ENCODE data around the gene LCN9.
"Not testable (repeated sequence)": the region's sequence is repeated elsewhere in the genome, so short reads cannot be mapped to it uniquely, and the experiment has no call there.

The LCN9 gene, protein sequence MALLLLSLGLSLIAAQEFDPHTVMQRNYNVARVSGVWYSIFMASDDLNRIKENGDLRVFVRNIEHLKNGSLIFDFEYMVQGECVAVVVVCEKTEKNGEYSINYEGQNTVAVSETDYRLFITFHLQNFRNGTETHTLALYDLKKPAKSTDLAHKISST

DNA sequence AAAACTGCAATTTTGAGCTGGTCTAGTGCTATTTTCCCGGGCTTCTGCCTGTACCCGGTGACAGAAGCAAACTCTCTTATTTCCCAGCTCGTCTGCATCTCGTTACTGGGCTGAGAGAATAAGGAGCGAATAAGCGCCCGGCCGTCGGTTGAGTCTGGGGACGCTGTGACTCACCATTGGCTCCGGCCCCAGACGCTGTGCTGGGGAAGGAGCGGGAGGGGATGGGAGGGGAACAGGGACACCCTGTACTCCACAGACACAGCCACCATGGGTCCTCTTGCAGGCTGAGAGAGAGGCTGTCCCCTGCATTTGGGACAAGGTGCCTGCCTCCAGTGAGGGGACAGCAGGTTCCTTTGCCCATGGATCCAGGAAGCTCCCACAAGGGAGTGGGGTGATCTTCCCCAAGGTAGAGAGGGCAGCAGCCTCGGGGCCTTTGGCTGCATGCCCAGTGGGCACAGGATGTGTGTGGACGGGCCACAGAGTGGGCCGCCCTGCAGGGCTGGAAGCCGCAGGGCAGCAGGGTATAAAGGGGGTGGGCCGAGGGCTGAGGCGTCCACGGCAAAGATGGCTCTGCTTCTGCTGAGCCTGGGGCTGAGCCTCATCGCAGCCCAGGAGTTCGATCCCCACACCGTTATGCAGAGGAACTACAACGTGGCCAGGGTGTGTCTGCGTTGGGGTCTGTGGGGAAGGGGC lies at the start of gene LCN9:
Gene LCN9, plus strand, starts transcription at position 552 of the 693 bp plus-strand sequence. Its CDS starts 13 bp downstream, at position 565.
- no peak for DNase-seq

DNA sequence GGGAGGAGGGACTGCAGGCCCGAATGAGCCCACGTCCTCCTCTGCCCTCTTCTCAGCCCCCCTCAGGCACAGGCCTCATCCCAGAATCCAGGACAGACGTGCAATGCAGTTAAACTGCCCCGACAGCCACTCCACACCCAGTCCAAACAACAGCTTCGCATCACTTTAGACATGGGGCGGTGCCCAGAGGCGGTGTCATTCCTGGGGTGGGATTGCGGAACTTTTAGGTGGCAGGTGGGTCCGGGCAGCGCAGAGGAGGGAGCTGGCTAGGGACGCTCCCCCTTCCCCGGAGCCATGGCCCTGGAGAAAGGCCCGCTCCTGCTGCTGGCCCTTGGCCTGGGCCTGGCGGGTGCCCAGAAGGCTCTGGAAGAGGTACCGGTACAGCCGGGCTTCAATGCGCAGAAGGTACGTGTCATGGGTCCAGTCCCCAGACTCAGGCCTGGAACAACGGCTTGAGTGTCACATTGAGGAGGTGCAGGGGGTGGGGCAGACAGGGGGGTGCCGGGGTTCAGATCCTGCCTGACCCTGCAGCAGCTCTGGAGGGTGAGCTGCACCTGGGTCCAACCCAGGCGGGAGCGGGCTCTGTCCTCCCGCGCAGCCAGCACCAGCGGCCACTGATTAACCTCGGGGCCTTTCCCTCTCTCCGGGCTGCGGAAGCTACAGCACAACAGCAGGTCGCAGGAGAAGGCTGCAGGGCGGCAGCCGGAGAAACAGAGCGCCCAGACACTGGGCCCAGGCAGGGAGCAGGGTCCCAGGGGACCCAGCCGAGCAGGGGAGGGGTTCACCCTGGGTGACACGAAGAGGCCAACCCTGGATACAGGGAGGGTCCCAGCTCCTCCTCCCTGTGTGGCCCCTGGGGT lies 48.9 kb upstream of the LCN9 start:
- no peak for DNase-seq

DNA sequence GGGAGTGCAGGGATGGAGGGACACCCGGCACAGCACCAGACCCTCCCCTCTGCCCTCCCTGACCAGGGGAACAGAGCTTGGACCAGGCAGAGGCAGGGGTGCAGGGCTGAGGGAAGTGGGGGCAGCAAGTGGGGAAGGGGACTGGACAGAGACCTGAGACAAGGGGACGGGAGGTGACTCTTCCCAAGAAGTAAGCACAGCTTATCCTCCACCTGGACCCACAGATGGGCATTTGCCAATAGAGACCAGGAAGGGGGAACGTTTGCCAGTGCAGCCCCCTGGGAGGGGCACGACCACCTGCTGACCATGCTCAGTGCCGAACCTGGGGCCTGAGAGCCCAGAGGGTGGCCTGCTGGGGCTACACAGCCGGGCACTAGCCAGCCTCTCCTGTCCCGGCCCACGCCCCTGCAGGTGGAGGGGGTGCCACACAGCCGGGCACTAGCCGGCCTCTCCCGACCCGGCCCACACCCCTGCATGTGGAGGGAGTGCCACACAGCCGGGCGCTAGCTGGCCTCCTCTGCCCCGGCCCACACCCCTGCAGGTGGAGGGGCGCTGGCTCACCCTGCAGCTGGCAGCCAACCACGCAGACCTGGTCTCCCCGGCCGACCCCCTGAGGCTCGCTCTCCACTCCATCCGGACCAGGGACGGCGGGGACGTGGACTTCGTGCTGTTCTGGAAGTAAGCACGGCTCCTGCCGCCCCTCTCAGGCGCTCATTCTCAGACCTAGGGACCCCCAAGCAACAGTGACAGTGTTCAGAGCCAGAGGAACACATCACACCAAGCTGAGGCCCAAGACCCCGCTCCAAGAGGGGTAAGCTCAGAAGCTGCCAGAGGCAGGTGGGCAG lies 48.1 kb upstream of the LCN9 start:
- DNase-seq, result no peak

DNA sequence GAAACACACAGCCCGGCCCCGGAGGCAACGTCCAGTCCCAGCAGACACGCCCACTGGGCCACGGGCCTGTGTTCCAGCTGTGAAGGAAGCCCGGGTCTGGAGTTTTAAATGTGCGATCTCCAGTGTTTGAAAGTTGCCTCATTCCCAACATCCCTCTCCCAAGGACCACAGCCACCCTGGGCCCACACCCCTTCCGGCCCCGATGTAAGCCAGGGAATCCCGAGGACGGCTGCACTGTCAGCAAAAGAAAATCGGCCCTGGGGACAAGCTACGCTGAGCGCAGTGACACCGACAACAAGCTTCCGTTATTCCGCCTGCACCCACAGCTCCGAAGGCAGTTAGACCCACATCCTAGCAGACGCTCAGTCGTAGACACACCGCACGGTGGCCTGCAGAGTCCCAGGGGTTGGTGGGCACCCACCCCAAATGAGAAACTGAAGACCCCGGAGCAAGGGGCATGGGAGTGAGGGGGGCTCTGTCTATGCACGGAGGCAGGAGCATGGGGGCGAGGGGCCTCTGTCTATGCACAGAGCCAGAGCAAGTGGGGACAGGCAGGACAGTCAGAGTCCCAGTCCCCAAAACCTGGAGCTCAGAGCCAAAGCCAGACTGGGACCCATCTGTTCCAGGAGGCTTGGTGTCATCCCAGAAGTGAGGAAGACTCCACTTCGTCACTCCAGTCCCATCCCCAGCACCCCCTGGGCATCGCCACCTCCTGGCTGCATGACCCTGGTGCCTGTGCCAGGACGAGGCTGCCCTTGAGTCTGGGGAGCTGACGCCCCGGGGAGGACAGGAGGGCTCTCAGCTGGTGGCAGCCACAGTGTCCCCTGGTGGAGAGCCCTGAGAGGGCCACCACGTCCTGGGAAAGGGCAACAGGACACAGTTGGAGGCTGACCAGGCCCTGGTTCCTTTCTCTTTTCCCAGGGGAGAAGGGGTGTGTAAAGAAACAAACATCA lies 47.2 kb upstream of the LCN9 start:
- DNase-seq, result no peak

DNA sequence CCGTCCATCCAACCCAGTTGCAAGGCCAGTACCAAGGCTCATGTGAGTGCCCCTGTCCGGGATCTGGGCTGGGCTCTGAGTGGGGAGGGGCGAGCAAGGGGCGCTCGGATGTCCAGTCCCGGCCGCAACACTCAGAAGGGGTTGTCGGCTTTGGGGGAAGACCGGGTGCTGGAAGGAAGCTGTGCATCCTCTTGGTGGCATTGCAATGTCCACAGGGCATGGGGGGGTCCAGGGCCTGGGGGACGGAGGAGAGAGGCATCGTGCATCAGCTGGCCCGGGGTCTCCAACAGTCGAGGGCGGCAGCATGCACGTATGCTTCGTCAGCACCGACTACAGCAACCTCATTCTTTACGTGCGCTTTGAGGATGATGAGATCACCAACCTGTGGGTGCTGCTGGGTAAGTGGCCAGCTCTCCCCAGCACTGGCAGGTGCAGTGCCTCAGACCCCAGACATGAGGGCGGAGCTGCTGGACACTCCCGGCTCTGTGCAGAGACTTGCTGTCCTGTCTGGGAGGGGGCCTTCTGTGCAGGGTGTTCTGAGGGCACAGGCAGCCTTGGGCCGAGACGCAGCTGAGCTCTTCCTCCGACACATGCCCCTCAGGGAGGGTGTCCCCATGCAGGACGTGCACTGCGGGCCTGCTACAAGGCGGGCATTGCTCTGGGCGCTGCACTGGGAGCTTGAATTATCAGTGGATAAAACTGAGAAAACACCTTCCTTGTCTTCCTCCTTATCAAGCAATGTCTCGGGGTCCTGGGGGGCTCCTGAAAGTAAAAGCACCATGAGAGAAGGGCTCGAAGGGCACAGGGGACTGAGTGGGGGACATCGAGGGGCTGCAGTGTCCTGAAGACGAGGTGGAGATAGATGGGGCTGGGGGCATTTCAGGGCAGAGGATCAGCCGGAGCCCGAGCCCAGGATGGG lies 46.2 kb upstream of the LCN9 start:
- DNase-seq, result no peak

DNA sequence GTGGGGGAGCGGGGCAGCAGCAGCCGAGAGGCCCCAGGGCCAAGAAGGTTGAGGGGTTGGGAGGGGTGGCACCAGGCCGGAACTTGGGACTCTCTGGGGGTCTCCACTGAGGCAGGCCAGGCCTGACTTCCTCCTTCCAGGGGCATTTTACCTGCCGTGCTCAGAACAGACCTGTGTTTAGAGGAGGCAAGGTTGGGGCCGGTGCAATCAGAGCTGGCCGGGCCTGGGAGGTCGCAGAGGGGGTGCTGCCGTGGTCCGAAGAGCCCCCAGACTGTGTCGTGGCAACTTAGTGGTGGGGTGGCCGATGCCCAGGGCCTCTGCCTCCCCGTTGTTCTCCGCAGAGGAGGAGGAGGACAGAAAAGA lies 45.6 kb upstream of the LCN9 start:
- DNase-seq, result no peak

DNA sequence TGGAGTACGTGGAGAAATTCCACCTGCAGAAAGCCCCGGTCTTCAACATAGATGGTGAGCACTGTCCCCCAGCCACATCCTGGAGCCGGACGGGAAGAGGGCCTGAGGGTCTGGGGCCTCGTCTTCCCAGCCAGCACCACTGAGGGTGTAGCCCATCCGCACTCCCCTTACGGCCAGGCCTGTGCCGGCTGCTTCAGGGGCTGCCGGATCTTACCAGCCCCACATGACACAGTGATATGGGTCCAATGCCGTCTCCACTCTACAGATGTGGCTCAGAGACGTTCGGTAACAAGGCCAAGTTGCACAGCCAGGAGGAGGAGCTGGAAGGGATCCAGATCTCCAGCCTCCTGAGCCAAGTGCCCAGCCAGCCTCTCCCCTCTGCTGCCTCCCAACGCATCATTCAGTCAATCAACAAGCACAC lies 45.1 kb upstream of the LCN9 start:
- no peak for DNase-seq

DNA sequence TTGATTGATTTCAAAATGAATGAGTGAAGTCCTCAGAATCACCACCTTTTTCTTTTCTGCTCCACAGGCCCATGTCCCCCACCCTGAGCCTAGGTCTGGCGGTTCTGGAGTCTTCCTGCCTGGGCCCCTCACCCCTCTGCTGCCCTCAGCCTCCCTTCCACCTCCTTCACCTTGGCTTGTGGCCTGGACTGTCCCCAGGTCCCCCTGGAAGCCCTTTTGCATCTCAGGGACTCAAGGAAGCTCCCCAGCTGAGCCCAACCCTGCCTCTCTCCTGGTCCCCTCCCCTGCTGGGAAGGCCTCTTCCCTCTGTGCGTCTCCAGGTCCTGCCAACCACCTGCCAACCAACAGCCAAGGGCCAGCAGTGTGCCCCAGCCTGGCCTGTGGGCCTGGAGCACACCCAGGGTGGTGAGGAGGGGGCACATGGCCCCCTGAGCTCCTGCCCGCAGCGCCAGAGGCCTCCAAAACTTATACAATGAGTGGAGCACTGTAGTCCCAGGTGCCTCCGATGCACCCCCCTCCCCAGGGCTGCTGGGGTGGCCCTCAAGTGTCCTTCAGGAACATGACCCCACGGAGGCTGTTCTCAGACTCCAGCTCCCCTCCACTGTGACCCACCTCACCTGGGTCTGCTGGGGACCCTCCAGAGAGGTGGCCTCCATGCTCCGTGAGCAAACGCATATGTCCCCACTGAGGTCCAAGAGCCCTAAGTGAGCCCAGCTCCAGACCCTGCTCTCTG lies 44.1 kb upstream of the LCN9 start:
- no peak for DNase-seq

DNA sequence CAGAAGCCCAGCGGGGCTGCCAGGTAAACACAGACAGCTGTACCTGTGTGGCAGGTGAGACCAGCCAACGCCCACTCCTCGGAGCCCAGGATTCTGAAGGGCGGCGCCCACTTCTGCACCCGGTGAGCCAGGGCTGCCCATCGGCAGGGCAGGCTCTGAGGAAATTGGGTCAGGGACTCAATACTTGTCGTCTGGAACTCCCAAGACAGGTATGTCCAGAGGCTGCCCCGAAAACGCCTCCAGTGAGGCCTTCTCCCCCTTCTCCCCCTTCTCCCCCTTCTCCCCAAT lies 43.6 kb upstream of the LCN9 start:
- no peak for DNase-seq

DNA sequence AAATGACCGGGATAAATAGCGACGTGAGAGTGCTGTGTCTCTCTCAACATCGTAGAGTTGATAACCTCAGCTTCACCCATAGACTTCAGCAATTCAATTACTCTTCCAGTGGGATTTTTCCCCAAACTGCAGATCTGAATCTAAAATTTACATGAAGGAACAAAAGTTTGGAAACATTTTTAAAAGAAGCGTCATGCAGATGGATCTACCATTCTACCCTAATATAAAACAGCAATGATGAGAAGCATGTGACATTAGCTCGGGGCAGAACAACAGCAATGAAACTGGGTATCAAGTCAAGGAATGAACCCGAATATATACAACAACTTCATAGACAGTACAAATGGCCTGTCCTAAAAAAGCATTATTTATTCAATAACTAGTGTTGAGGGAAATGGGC lies 42.6 kb upstream of the LCN9 start:
- DNase-seq, result no peak

DNA sequence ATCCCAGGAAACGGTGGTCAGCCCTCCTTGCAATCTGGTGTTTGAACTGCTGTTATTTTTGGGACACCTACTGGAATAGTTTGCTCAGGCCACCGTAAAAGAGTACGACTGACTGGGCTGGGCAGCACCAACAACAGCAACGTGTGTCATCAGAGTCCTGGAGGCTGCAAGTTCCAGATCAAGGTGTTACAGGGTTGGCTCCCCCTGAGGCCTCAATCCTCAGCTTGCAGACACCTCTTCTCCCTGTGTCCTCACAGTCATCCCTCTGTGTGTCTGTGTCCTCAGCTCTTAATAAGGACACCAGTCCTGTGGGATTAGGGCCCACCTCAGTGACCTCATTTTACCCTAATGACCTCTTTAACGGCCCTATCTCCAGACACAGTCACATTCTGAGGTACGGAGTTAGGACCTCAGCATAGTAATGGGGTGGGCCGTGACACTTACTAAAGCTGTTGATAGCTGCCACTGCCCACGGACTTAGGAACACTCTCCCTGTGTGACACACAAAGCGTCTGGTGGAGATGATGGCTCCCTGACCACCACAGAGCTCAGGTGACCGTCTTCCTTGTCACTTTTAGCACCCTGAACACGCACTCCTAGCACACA lies 40.6 kb upstream of the LCN9 start:
- no peak for DNase-seq

DNA sequence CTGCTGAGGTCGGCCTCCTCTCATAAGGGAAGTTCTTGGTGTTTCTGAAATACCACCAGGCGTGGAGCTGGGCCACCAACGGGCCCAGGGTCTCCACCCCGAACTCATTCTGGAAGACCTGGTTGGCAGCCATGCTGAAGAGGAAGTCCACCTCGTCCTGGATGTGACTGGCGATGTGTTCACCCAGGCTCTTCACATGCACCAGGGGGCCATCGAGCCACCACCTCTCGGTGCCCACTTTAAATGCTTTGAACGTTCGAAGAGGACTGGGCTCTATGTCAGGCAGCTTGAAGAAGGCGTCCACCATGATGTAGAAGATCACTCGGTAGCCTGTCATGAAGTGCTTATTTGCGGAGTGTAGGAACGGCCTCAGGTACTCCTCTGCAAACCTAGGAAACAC lies 38.8 kb upstream of the LCN9 start:
- no peak for DNase-seq

DNA sequence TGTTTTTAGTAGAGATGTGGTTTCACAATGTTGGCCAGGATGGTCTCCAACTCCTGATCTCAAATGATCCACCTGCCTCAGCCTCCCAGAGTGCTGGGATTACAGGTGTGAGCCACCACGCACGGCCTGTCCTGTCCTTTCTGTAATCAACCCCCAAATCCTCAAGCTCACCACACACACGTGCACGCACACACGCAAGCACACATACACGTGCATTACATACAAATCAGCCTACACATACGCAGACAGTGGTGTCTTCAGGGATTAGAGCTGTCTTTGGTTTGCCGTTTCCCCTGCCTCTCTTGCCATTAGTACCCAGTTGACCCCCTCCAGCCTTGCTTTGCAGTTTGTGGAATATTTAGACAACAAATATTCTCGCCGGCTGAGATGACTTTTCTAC lies 30.3 kb upstream of the LCN9 start:
- no peak for DNase-seq

DNA sequence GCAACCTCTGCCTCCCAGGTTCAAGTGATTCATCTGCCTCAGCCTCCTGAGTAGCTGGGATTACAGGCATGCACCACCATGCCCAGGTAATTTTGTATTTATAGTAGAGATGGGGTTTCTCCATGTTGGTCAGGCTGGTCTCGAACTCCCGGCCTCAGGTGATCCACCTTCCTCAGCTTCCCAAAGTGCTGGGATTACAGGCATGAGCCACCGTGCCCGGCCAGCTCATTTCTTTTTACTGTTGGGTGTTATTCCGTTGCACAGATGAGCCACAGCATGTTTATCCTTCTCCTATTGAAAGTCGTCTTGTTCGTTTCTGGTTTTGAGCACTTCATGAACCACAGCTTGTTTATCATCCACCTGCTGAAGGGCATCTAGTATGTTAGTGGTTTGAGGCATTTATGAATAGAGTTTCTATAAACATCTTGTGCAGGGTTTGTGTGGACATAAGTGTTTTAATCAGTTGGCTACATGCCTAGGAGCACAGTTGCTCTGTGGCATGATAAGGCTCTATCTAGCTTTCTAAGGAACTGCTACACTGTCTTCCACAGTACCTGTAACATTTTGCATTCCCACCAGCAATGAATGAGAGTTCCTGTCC lies 26.1 kb upstream of the LCN9 start:
- DNase-seq, result not testable (repeated sequence)

DNA sequence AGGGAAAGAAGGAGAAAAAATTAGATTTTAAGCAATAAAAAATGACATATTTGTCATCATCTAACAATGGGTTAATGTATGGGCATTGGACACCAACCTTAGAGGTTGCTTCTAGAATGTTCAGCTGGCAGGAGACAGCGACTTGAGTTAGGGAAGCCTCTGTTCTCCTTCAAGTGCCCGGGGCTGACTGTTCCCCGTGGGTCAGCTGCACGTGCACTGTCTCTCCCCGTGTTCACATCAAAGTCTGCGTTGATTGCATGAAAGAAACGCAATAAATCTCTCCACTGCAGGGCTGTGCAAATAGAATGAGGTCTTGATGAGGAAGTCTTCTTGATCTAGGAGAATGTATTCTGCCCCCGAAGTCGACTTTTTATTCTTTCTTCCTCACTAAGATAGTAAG lies 23.9 kb upstream of the LCN9 start, which contains the start of gene GLT6D1:
Gene GLT6D1, minus strand, starts transcription at position 345 of the 400 bp plus-strand sequence. CDS start 353 bp downstream, outside the sequence.
- no peak for DNase-seq

DNA sequence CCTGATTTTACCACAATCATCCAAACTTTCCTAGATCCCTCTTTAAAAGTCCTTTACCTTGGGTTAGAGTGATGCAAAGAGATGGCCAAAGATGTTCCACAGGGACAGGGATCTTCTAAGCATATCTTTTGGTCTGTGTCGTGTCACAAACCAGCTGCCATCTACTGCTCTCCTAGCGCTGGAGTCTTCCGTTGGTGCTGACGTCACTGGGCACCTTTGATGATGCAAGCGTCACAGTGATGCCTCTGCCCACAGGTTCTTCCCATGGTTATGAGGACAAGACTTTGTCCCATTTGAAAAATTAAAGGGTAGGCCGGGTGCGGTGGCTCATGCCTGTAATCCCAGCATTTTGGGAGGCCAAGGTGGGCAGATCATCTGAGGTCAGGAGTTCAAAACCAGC lies 22.1 kb upstream of the LCN9 start:
- no peak for DNase-seq

DNA sequence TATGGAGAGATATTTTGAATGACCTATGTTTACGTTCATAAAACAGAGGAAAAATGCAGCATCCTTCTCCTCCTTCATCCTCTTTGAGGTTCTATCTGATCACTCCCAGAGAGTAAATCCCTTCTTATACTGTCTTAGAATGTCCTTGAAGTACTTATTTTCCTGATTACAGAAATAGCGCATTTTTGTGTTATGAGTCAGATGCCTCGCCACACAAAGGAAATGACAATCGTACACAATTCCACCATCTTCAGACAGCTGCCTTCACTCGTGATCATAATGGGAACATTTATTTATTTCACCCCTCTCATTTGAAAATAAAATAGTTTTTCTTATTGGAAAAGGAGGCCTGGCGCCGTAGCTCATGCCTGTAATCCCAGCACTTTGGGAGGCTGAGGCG lies 21.4 kb upstream of the LCN9 start:
- no peak for DNase-seq

DNA sequence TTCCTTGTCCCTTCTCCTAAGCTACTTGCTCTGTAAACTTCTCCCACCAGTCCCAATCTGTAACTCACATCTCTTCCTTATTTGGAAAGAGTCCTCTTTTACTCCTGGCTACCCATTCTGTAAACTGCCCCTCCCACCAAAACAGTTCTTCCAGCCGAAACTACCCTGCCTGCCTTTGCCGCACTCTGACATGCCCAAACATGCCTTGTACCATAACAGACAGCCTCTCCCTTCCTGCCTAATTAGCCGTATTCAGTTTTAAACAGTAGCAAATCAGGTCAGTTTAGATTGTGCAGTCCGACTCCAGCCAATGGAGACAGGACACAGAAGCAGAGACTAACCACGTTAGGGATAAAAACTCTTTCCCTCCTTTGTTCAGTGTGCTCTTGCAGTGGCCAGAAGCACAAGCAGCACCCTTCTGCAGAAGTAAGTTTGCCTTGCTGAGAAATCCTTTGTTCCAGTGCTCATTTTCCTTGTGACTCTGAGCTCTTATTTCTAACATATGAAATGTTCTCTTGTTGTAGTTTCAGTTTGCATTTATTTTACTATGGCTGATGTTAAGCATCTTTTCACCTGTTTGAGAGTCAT lies 18.4 kb upstream of the LCN9 start:
- no peak for DNase-seq

DNA sequence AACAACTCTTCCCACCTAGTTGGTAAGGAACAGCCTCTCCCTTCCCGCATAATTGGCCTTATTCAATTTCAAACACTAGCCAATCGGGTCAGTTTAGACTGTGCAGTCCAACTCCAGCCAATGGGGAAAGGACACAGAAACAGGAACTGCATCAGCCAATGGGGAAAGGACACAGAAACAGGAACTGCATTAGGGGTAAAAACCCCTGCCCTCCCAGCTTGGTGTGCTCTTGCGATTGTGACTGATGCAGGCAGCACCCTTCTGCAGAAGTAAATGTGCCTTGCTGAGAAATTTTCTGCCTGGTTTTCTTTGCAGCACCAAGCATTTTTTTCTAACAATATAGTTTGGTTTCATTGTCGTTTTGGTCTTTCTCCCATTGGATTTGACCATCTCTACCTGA lies 15.2 kb upstream of the LCN9 start:
- DNase-seq, result no peak
